ENCODE measurements around the gene EGFLAM. TPM values are rescaled to one million over a fixed set of nuclear protein-coding genes. Genes with fewer than 3 reads are reported as not detected.

Gene EGFLAM
- total and polyA plus RNA-seq, 9 of the 15 experiments (the other 6 are each of a cell fraction or from before 2014, with no cell fraction given) = 0.09 to 2.5 (median 1.0) TPM

DNA sequence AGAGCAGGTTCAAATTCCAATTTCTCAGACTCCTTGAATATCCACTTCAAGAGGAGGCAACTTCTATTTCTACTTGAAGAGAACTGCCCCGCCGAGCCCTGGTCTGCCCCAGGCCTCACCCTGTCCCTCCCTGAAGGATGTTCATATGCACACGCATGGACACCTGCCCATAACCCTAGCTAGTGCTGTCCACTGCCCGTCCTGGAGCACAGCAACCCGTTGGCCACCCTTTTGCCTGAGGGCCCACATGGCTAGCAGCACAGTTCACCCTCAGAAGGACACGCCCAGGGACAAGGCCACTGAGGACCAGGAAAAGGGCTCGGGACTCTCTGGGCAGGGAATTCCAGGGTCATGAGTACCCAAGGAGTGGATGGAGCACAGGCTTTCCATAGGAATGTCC, 63.6 kb downstream of the EGFLAM start:
- Histone ChIP-seq H3K27ac (ENCODE audit: extremely low read depth, low read depth, low read length) (no peak overlapping the region), H3K4me3 (no peak overlapping the region), H3K9me1 (ENCODE audit: control insufficient read depth, insufficient read depth, low read length) (no peaks in the 10 kb centered on the region), H3K4me1 (replicated peaks in 1 of 2; ENCODE audit: control insufficient read depth in 2 of 2, insufficient read depth in 2 of 2, low read length in 2 of 2) (no peaks in the 10 kb centered on the region), H4K20me1 (replicated peaks; ENCODE audit: control insufficient read depth, insufficient read depth, low read length) (no peaks in the 10 kb centered on the region), H3K4me2 (ENCODE audit: insufficient read depth, low read length) (no peak overlapping the region), H3K79me2 (ENCODE audit: control insufficient read depth, insufficient read depth, low read length) (no peaks in the 10 kb centered on the region), H3K27me3 (ENCODE audit: control insufficient read depth in 2 of 2, insufficient read depth in 2 of 2, low read length in 2 of 2) (peaks cover 0 to 5% of the 10 kb centered on the region in 2 experiments; a peak in 2 of 5 replicates), H2AFZ (ENCODE audit: low read depth, low read length) (no peak overlapping the region), H3K9me3 (replicated peaks; ENCODE audit: control insufficient read depth, insufficient read depth, low read depth, low read length) (no peaks in the 10 kb centered on the region), H3K36me3 (ENCODE audit: control insufficient read depth, insufficient read depth, low read length) (no peaks in the 10 kb centered on the region), H3K9ac (ENCODE audit: insufficient read depth in 1 of 2, low read depth in 2 of 2, low read length in 2 of 2) (no peak overlapping the region)
- 13% methylated on average over 7 of the region's 7 CpGs for WGBS (ENCODE audit: insufficient coverage, low coverage, missing lambda C conversion rate)
- ChIA-PET CTCF (ENCODE audit: low intra/inter-chr PET ratio) (no interaction called here), POLR2A (no interaction called here)
- TF ChIP-seq POLR2B (IDR thresholded peaks at IDR 0.05; ENCODE audit: low read depth, partially characterized antibody) = no peak
- no peak for TF ChIP-seq SAP30 (IDR thresholded peaks at IDR 0.05; ENCODE audit: borderline replicate concordance, insufficient read depth, low read depth, low read length, poor library complexity, severe bottlenecking)
- TF ChIP-seq FOXA3 (CRISPR knock-in tag; conservative IDR thresholded peaks at IDR 0.05 in 1 of 2, IDR thresholded peaks at IDR 0.05 in 1 of 2) = no peak
- no peak for TF ChIP-seq CEBPB (tag; IDR thresholded peaks at IDR 0.05)
- TF ChIP-seq EP400 (IDR thresholded peaks at IDR 0.05) = no peak
- TF ChIP-seq TAF9B (IDR thresholded peaks at IDR 0.05; ENCODE audit: partially characterized antibody) = no peak
- no peak for TF ChIP-seq ZNF778 (CRISPR knock-in tag; IDR thresholded peaks at IDR 0.05)
- TF ChIP-seq TSC22D4 (tag; IDR thresholded peaks at IDR 0.05) = no peak
- no peak for TF ChIP-seq EHMT2 (IDR thresholded peaks at IDR 0.05)
- TF ChIP-seq MEF2A (IDR thresholded peaks at IDR 0.05; ENCODE audit: control insufficient read depth, low read depth, low read length) = no peak
- TF ChIP-seq ZNF77 (CRISPR knock-in tag; IDR thresholded peaks at IDR 0.05) = no peak
- no peak for TF ChIP-seq FOXJ2 (tag; IDR thresholded peaks at IDR 0.05)
- no peak for TF ChIP-seq SMAD1 (IDR thresholded peaks at IDR 0.05; ENCODE audit: low read depth, low read length, partially characterized antibody)
- no peak for TF ChIP-seq ZNF695 (CRISPR knock-in tag; IDR thresholded peaks at IDR 0.05)
- TF ChIP-seq RBFOX2 (IDR thresholded peaks at IDR 0.05; ENCODE audit: low read depth, low read length) = no peak
- TF ChIP-seq ARID1B (IDR thresholded peaks at IDR 0.05) = no peak
- TF ChIP-seq BCL6 (CRISPR knock-in tag; IDR thresholded peaks at IDR 0.05) = no peak
- TF ChIP-seq, protein P1, sequence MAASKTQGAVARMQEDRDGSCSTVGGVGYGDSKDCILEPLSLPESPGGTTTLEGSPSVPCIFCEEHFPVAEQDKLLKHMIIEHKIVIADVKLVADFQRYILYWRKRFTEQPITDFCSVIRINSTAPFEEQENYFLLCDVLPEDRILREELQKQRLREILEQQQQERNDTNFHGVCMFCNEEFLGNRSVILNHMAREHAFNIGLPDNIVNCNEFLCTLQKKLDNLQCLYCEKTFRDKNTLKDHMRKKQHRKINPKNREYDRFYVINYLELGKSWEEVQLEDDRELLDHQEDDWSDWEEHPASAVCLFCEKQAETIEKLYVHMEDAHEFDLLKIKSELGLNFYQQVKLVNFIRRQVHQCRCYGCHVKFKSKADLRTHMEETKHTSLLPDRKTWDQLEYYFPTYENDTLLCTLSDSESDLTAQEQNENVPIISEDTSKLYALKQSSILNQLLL (CRISPR knock-in tag; IDR thresholded peaks at IDR 0.05; ENCODE audit: borderline replicate concordance) = no peak
- in situ Hi-C loops (cut with MboI) = no loop called here
- intact Hi-C loops (cut with micrococcal nuclease) = no loop called here
- ATAC-seq (no peak; the same call in 2 of the 3 replicates), FAIRE-seq (no peak), DNase-seq (ENCODE audit: extremely low read depth in 1 of 4, low spot score in 3 of 4) (no peak)
- BruUV-seq (replicated peaks) = no TSS peak

Data from K562 (cell line).